PC-9 (cell line): ENCODE measurements around the gene RFT1.

Experiments
- EZH2 ChIP-seq: fragments of 200-600 bp; sonication (generic); IDR thresholded peaks from 2 replicates; pipeline ENCODE4 v1.8.0; 2017; ENCODE audit warnings: antibody characterized with exemption, low read depth
- TF ChIP-seq, protein P1 (sequence below): fragments of 200-600 bp; sonication (generic); conservative IDR thresholded peaks from 2 replicates; pipeline ENCODE4 v1.6.1; 2017; ENCODE audit warnings: mixed run types, antibody characterized with exemption, mild to moderate bottlenecking, moderate library complexity

DNA sequence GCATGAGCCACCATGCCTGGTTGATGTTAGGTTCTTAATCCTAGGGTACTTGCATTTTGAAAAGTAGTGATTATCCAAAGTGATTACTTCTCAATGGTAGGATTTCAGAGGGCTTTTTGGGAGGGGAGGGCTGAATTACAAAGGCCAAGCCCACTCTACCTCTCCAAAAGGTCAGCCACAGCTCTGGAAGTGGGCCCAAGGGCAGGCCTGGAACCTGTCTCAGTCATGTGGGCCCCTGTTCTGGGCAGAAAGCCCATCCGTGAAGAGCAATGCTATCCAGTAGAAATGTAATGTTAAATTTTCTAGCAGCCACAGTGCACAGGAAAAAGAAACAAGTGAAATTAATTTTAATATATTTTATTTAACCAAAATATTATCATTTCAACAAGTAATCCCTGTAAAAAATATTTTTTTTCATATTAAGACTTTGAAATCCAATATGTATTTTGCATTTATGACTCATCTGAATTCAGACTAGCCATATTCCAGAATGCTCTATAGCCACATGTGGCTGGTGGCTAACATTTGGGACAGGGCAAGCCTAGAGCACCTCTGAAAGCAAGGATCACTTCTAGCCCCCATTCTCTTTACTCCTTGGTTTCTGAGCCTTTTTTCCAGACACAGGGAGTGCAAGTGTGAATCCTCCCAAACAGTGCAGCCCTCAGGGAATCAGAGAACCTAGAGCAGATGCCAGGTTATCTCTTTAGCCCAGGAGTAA, 16.8 kb downstream of the RFT1 start:
- TF ChIP-seq, protein P1, sequence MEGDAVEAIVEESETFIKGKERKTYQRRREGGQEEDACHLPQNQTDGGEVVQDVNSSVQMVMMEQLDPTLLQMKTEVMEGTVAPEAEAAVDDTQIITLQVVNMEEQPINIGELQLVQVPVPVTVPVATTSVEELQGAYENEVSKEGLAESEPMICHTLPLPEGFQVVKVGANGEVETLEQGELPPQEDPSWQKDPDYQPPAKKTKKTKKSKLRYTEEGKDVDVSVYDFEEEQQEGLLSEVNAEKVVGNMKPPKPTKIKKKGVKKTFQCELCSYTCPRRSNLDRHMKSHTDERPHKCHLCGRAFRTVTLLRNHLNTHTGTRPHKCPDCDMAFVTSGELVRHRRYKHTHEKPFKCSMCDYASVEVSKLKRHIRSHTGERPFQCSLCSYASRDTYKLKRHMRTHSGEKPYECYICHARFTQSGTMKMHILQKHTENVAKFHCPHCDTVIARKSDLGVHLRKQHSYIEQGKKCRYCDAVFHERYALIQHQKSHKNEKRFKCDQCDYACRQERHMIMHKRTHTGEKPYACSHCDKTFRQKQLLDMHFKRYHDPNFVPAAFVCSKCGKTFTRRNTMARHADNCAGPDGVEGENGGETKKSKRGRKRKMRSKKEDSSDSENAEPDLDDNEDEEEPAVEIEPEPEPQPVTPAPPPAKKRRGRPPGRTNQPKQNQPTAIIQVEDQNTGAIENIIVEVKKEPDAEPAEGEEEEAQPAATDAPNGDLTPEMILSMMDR: no peak
- no peak for TF ChIP-seq EZH2
